Gastrocnemius medialis (tissue), 4 donors: ENCODE results near the gene SPN. TPM values are rescaled to one million over a fixed set of nuclear protein-coding genes. Genes with fewer than 3 reads are reported as not detected.

Experiments
- ATAC-seq, 2 donors: fragments of 150-250 bp; one replicate each; pipeline ENCODE4 v1.9.1; 2016
- DNase-seq, 2 donors: peaks; one replicate each; pipeline ENCODE4 v3.0.0-alpha.2; 2019
- H3K27ac ChIP-seq, 4 donors: fragments of 200-600 bp; sonication (generic); 1 replicate in 1 of 4; 2 replicates in 3 of 4; pipeline ENCODE4 v1.5.1; 2016 to 2018; ENCODE audit warnings: mild to moderate bottlenecking in 2 of 4, moderate library complexity in 1 of 4
- H3K27me3 ChIP-seq, 3 donors: fragments of 200-600 bp; sonication (generic) in 2 of 3; 1 replicate in 1 of 3; 2 replicates in 2 of 3; pipeline versions ENCODE4 v1.5.1 to v1.6.0; 2016 to 2019; ENCODE audit warnings: mild to moderate bottlenecking in 1 of 3, moderate library complexity in 1 of 3
- H3K36me3 ChIP-seq, 2 donors: fragments of 200-600 bp; sonication (generic) in 1 of 2; one replicate each; pipeline ENCODE4 v1.5.1; 2017 to 2018
- H3K4me1 ChIP-seq, 2 donors: fragments of 200-600 bp; sonication (generic) in 1 of 2; one replicate each; pipeline ENCODE4 v1.5.1; 2016 to 2017; ENCODE audit warnings: mild to moderate bottlenecking in 2 of 2
- H3K4me3 ChIP-seq, 4 donors: fragments of 200-600 bp; sonication (generic) in 3 of 4; 1 replicate in 1 of 4; 2 replicates in 3 of 4; pipeline ENCODE4 v1.5.1; 2016 to 2019; ENCODE audit warnings: mild to moderate bottlenecking in 2 of 4
- H3K9me3 ChIP-seq, 3 donors: fragments of 200-600 bp; sonication (generic) in 2 of 3; 1 replicate in 1 of 3; 2 replicates in 2 of 3; pipeline ENCODE4 v1.5.1; 2016 to 2019
- CTCF ChIP-seq, 5 experiments: fragments of 450-650 bp in 3 of 5; fragments of 200-600 bp in 2 of 5; sonication (generic) in 2 of 5; IDR thresholded peaks in 4 of 5; conservative IDR thresholded peaks in 1 of 5; 1 replicate in 4 of 5; 2 replicates in 1 of 5; pipeline ENCODE4 v1.5.1; 2016 to 2019; ENCODE audit warnings: antibody characterized with exemption in 5 of 5, mild to moderate bottlenecking in 3 of 5, moderate library complexity in 3 of 5
- POLR2A ChIP-seq, 2 donors: fragments of 450-650 bp; IDR thresholded peaks; one replicate each; pipeline ENCODE4 v1.6.1; 2017; ENCODE audit warnings: antibody characterized with exemption in 2 of 2, mild to moderate bottlenecking in 2 of 2, moderate library complexity in 2 of 2
- in situ Hi-C, 4 donors: fragments of 200-750 bp; cut with MboI; loops; one replicate each; pipeline versions ENCODE4 v1.15.0 to v1.8.0; 2017; ENCODE audit warnings: low sequenced_read_pairs in 4 of 4
- intact Hi-C: fragments of 100-400 bp; cut with DNase I; formaldehyde crosslinking; loops from one replicate; pipeline ENCODE4 v1.15.1; 2023; ENCODE audit warnings: low total_unique reads
- total RNA-seq, 4 donors: library from RNA; depleted of rRNA; stranded (reverse); fragments of >200 nt; gene quantifications; one replicate each; pipeline versions ENCODE4 v1.1.0 to v1.2.3, GENCODE V29; 2016

Gene SPN
- total RNA-seq, 4 donors from 2014 or later = 0.12 to 0.88 (median 0.84) TPM; not detected in 1

GRCh38 chr16:29699324-29700219 lies 36.5 kb downstream of the SPN start:
- Histone ChIP-seq H3K4me3 (no peak overlapping the region), H3K9me3 (no peaks in the 10 kb centered on the region), H3K27ac (no peak overlapping the region), H3K4me1 (peaks cover 3% of the 10 kb centered on the region in 2 donors), H3K36me3 (no peaks in the 10 kb centered on the region), H3K27me3 (no peaks in the 10 kb centered on the region)
- TF ChIP-seq POLR2A (IDR thresholded peaks at IDR 0.05) (no peak), CTCF (IDR thresholded peaks at IDR 0.05 in 4 of 5, conservative IDR thresholded peaks at IDR 0.05 in 1 of 5) (no peak)
- DNase-seq (no peak), ATAC-seq (no peak)
- in situ Hi-C loops (loop anchor here (5.0 to 25.0 kb wide), 6 partner anchors 145 to 338 kb away; partner anchors contain the start of genes C16orf92 (in 2 of the 4), DOC2A (in 1 of the 4) and TLCD3B (in 1 of the 4)), intact Hi-C loops (loop anchor here (1.0 kb wide), 3 partner anchors 117 to 322 kb away; partner anchors contain the start of gene PAGR1)

GRCh38 chr16:29700253-29700987 lies 37.4 kb downstream of the SPN start:
- in situ Hi-C loops (loop anchor here in 2 of 4 donors (5.0 to 10.0 kb wide), 3 partner anchors 147 to 327 kb away; partner anchors contain the start of gene C16orf92 (in 1 of the 2)), intact Hi-C loops (loop anchor here (1.0 kb wide), 3 partner anchors 116 to 321 kb away; partner anchors contain the start of gene PAGR1)
- Histone ChIP-seq H3K27me3 (no peaks in the 10 kb centered on the region), H3K9me3 (no peaks in the 10 kb centered on the region), H3K36me3 (no peaks in the 10 kb centered on the region), H3K27ac (no peak overlapping the region), H3K4me1 (no peaks in the 10 kb centered on the region), H3K4me3 (no peak overlapping the region)
- TF ChIP-seq POLR2A (IDR thresholded peaks at IDR 0.05) = no peak
- TF ChIP-seq CTCF (IDR thresholded peaks at IDR 0.05 in 4 of 5, conservative IDR thresholded peaks at IDR 0.05 in 1 of 5) = peak; percentile 80 to 96 (median 82)
- DNase-seq (peak; percentile 60 to 68), ATAC-seq (peak; percentile 92 to 95)

DNA sequence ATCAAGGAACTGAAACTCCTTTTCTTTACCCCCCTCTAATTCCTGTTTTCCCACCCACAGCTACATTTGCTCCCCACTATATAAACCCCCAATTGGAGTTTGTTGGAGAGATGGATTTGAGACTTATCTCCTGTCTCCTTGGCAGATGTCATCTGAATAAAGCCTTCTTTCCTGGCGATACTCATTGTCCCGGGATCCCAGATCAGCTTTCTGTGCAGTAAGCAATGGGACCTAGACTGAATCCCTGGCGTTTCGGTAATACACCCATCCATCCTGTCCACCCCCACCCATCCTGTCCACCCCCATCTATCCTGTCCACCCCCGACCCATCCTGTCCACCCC lies 38.1 kb downstream of the SPN start:
- Histone ChIP-seq H3K36me3 (no peaks in the 10 kb centered on the region), H3K4me3 (no peak overlapping the region), H3K4me1 (no peaks in the 10 kb centered on the region), H3K27ac (no peak overlapping the region), H3K9me3 (no peaks in the 10 kb centered on the region), H3K27me3 (no peaks in the 10 kb centered on the region)
- intact Hi-C loops = no loop called here
- in situ Hi-C loops = loop anchor here in 2 of 4 donors (5.0 to 10.0 kb wide), 3 partner anchors 146 to 326 kb away; partner anchors contain the start of gene C16orf92 (in 1 of the 2)
- no peak for DNase-seq
- ATAC-seq = no peak
- TF ChIP-seq POLR2A (IDR thresholded peaks at IDR 0.05) = no peak
- TF ChIP-seq CTCF (IDR thresholded peaks at IDR 0.05 in 4 of 5, conservative IDR thresholded peaks at IDR 0.05 in 1 of 5) = no peak

DNA sequence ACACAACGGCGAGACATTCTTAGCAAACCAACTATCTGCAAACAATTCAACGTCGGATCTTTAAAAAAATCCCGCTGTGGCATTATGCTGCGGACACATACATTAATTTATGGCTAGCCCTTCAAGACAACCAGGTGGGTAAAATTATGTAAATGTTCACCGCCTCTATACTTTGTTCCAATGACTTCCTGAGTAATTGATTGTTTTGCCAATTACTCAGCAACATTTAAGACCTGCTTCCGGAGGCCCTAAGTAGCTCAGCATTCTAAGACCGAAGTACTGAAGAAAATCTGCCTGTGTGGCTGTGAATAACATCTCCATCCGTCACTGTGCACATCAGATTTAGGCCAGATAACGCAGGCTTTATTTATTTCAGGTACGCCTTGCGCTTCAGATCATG lies 39.2 kb downstream of the SPN start:
- DNase-seq = no peak
- Histone ChIP-seq H3K36me3 (no peaks in the 10 kb centered on the region), H3K27ac (no peak overlapping the region), H3K27me3 (no peaks in the 10 kb centered on the region), H3K4me1 (no peaks in the 10 kb centered on the region), H3K4me3 (no peak overlapping the region), H3K9me3 (no peaks in the 10 kb centered on the region)
- in situ Hi-C loops (loop anchor here in 2 of 4 donors (5.0 to 10.0 kb wide), 3 partner anchors 145 to 325 kb away; partner anchors contain the start of gene C16orf92 (in 1 of the 2)), intact Hi-C loops (no loop called here)
- ATAC-seq = no peak
- TF ChIP-seq CTCF (IDR thresholded peaks at IDR 0.05 in 4 of 5, conservative IDR thresholded peaks at IDR 0.05 in 1 of 5) (no peak), POLR2A (IDR thresholded peaks at IDR 0.05) (no peak)
